HG02981 (cell line): Measurements from ENCODE around the gene KSR2.

Source experiments
- ATAC-seq: cut with Tn5 transposase; IDR thresholded peaks from one replicate; pipeline ENCODE4 v1.9.1; 2021; ENCODE audit warnings: mild to moderate bottlenecking, moderate library complexity; ENCODE audit not compliant: unreplicated experiment

KSR2 gene

GRCh38 chr12:117968151-117968789, 520 bp downstream of the KSR2 start:
- ATAC-seq = no peak

DNA sequence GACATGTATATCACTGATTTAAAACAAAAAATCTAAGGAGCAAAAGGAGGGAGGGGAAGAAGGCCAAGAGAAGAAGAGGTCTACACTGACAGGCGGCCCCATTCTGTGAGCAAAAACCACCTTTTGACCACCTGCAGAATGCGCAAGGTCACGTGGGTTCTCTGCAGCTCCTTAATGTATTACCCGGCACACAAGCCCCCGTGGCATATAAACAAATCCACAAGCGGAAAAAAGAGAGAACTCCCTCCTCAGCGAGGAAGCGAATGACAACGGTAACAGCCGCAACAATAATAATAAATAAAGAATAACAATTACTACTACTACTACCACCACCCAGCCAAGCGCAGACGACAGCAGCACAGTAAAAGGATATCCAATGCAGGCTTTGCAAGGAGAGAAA, 1.3 kb downstream of the KSR2 start:
- no peak for ATAC-seq

DNA sequence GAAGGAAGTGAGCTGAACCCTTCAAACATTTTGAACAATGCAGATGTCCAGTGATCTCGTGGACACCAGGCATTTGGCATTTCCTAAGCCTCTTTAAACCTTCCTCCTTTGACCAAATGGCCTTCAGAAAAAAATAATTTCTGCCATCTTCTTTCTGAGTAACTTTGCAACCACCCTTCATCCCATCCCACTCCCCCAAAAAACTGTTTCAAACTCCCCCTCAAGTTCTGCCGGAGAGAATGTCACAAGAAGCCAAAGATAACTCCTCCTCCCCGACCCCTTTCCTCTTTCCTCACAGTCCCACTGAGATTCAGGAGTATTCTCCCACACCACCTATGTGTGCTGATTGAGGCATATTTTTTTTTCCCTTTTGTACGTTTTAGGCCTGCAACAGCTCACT, 1.7 kb downstream of the KSR2 start:
- no peak for ATAC-seq

DNA sequence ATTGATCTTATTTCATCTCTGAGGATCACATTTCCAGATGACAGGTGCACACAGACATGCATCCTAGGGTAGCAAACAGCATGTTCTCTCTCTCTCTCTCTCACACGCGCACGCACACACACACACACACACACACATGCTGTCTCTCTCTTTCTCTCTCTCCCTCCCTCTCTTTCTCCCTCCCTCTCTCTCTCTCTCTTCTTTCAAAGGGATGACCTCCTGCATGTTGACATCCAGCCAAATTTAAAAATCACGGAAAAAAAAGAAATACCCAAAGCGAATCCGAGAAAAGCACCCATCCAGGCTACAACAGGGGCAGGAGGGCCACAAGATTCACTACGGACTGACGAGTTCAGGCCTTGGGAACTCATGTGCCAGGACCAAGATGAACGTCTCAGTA, 2.3 kb downstream of the KSR2 start:
- ATAC-seq = no peak

GRCh38 chr12:117963836-117964235, 5.0 kb downstream of the KSR2 start:
- no peak for ATAC-seq

- no peak for ATAC-seq
Measured at GRCh38 chr12:117936722-117937484, 31.9 kb downstream of the KSR2 start.

- ATAC-seq = no peak
Measured at GRCh38 chr12:117933545-117933944, 35.2 kb downstream of the KSR2 start.

DNA sequence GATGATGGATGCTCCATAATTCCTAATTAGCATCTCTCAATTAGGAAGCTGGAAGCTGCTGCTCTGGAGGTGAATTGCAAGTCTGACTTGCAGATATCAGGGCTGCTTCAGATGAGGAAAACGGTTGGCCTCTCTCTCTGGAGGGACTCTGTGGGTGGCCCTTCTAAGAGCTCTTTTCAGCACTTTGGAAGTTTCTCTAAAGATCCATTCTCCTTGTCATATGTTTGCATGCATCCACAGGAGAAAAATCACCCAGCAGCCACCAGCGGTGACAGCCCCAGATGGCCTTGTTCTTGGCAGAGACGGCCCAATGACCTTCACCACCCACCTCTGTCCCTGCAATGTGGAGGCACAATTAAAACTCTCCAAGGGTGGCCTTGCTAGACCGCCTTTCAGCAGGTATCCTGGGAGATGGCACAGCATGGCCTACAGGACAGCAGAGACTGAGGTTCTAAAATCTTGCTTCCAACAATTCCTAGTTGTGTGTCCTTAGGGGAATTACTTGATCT, 42.3 kb downstream of the KSR2 start:
- no peak for ATAC-seq

GRCh38 chr12:117921929-117922777, 46.6 kb downstream of the KSR2 start:
- no peak for ATAC-seq

- ATAC-seq = no peak
Measured at GRCh38 chr12:117919479-117919878, 49.3 kb downstream of the KSR2 start.

- no peak for ATAC-seq
Measured at GRCh38 chr12:117914686-117915085, 54.1 kb downstream of the KSR2 start.

GRCh38 chr12:117912756-117913155, 56.0 kb downstream of the KSR2 start:
- ATAC-seq = no peak

DNA sequence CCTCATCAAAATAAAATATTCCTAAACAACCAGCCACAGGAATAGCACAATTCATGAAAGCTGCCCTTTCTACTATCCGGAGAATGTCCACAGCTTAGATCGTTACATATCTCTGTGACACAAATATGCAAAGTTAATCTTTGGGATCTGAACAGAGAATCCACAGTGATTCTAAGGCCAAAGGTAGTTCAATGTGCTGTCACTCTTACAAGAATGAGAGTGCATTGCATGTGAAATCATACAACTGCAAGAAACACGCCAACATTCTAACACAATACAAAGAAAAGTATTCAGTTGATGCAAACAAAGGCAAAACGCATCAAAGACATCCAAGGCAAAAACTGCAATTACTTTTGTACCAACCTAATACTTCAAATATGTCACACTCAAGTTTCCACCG, 60.4 kb downstream of the KSR2 start:
- no peak for ATAC-seq

GRCh38 chr12:117907108-117907689, 61.6 kb downstream of the KSR2 start:
- no peak for ATAC-seq

DNA sequence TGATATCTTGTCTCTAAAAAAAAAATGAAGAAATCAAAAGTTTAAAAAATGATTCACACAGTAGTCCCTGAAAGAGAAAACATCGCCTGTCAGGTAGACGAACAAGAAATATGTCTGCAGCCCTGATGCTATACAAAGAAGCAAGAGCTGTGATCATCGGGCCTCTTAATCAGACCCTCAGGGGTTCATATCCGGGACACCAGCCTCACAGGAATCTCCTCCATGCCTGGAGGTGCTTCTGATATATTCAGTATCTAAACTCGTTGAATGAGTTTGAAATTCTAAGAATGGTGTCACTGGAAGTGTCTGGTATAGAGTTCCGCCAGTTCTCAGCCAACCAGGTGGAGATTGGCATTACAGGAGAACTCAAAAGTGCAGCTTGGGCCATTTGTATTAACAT, 64.7 kb downstream of the KSR2 start:
- no peak for ATAC-seq

DNA sequence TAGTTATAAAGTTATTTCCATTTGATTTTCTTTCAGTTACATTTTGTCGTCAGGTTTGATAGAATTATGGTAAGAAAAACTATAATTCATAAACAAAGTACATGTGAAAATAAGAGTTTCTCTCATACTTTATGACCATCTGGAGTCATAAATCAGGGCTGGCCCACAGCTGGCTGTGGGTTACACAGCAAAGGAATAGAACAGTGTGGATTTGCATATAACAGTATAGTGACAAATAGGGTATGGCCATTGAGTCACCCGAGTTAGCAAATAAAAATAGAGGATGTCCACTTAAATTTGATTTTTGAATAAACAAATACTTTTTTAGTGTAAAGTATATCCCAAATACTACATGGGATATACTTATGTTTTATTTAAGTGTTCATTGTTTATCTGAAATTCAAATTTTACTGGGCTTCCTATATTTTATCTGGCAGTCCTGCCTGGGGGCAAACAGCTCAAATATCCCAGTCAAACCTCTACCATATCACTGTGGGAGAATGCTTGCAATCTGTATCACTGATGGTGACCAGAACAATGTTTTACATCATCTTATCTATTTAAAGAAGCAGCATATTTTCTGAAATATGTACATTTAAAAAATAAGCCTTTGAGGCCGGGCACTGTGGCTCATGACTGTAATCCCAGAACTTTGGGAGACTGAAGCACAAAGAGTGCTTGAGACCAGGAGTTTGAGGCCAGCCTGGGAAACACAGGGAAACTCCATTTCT, 65.5 kb downstream of the KSR2 start:
- ATAC-seq = no peak

- ATAC-seq = no peak
Measured at GRCh38 chr12:117901631-117902030, 67.2 kb downstream of the KSR2 start.

- ATAC-seq = no peak
Measured at GRCh38 chr12:117900561-117900960, 68.2 kb downstream of the KSR2 start.

DNA sequence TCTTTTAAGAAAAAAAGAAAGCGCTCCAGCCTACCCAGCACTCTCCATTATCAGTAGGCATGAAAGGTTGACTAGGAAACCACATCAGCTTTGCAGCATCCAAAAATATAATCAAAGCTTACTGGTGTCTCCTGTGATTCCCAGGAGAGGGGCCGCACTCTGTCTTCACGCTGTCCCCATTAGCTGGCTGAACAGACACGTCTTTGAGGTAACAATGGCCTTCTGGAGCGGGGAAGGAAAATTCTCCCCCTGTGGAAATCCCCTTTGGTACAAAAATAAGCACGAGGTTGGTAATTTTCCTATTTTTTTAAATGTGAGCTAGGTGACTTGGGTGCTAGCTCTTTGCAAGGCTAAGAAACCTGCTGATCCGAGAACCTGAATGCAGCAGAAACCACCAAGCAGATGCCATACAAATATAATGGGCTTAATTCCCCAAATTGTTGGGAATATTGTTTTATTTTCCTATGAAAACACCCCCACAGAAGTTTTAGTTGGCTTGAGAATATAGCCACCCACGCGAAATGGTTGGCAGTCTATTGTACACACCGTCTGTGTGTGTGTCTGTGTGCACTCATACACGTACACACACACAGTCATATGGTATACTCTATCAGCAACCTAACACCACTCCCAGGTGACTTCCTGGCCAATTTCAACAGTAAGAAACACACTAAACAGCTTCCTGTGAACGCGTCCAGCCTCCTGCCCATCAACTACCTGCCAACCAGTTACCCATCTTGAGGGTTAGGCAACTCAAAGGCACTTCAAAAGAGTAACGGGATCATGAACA, 71.2 kb downstream of the KSR2 start:
- ATAC-seq = no peak

GRCh38 chr12:117896009-117896408, 72.8 kb downstream of the KSR2 start:
- no peak for ATAC-seq
